ENCODE data around the gene SLC22A1. TPM values are rescaled to one million over a fixed set of nuclear protein-coding genes. Genes with fewer than 3 reads are reported as not detected.
"Not testable (repeated sequence)": the region's sequence is repeated elsewhere in the genome, so short reads cannot be mapped to it uniquely, and the experiment has no call there.

The SLC22A1 gene
- total RNA-seq, 1 donor from 2014 or later = 3.4 TPM

DNA sequence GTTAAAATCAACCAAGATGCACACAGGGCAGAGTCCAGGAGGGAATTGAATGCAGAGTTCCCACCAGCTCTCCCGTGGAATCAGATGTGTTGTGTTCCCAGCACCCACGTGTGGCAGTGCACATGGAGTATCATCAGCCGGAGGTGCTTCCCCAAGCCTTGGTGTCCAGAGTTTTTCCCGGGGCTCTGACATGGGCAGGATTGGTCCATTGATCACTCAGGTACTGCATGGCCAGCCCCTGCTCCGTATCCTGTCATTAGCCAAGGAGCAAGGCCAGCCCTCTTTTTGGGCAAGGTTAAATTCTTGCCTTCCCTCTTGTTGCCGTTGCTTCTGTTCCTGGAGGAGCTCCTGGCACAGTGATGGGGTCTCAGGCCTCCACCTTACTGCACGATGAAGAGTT is 28.6 kb upstream of the SLC22A1 start:
- no peak for DNase-seq (ENCODE audit: low spot score)

DNA sequence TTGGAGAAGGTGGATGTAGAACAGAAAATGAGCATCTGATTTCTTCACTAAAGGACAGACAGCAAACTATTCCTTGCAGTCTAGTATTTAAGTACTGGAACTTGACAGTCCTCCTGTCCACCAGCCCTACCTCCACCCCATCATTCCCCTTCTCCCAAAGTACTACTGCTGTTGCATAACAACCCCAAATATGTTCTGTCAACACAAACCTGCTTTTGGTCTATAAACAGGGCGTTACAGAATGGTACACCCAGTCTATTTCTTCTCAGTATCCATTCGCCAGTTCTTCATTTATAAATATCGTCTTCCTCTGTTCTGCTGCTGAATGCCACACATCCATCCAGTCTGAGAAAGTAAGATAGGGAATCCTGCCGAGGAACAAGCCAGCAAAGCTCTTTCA is 27.7 kb upstream of the SLC22A1 start:
- no peak for DNase-seq (ENCODE audit: low spot score)

DNA sequence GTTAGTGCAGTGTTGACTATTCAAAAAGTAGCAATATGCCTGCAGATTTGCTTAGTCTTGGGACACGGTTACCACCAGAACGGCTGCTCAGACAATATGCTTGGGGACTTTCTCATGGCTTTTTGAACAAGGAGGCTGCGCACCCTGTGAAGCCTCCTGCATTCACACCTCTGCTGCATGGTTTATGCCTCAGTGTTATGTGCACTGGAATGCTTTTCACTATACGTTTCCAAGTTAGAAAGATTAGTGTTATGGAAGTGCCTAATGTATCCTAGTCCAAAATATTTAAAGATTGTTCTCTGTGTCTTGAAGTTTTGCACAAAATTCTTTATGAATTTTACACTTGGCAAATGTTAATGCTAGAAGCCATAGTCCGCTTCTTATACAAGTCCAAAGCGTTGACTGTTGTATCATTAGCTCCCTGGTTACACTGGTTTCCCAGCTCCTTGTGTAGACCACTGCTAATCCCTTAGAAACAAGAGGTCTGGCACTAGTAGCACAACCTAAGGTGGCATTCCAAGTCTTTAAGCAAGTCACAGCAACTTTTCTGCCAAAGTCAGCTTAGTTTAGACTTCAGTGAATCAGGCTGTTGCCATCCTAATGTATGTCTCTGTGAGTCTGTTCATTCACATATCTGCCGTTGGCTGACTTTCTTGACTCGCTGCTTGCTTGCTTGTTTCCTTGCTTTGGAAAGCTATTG is 26.3 kb upstream of the SLC22A1 start:
- no peak for DNase-seq (ENCODE audit: low spot score)

DNA sequence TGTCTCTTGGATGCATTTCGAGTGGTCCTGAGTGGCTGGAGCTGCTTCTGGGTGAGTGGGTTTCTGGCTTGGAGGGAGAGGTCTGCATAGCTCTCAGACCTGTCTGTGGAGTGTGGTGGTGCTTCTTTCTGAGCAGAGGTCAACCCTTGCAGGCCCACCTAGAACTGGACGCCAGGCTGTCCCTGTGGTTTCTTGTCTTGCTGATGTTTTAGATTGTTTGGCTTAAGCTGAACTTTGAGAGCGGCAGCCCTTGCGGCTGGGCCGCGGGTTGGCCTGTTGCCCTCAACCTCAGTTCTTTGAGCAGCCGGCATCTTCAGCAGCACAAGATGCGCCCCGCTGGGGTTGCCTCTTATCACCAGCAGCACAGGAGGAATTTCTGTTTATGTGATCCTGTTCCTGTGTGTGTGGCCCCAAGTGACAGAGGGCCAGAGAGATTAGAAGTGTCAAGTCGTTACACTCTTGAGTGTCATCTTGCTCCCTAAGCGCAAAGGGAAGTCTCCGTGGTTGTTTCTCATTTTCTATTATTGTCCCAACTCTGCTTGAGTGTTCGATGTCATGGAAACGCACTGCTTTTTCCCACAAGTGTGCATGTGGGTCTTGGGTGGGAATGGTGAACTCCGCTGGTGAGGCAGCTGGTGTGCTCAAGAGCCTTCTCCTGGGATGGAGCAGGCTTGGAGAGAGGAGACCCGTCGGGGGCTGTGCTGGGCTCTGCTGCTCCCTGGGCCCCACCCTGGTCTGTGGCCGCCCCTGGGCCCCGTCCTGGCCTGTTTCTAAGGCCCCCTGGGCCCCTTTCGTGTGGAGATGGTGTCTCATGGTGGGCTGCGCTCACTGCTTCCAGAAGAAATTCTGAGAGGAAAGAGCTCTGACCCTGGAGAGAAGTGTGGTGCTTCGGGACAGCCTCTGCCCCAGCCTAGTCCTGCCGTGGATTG is 20.1 kb upstream of the SLC22A1 start:
- DNase-seq (ENCODE audit: low spot score) = no peak

DNA sequence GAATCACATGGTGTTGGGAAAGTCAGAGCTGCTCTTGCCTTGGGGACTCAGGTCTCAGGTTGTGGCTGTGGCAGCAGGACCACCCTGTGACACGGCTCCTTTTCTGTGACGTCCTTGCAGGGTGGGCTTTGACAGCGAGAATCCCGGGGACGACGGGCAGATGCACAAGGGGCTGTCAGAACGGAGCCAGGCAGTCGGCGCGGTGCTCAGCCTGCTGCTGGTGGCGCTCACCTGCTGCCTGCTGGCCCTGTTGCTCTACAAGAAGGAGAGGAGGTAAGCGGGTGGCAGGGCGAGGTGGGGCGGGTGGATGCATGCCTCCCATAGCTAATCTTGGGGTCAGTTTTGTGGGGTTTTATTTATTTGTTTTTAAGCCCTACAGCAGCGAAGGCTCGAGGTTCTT is 19.2 kb upstream of the SLC22A1 start:
- DNase-seq (ENCODE audit: low spot score) = no peak

DNA sequence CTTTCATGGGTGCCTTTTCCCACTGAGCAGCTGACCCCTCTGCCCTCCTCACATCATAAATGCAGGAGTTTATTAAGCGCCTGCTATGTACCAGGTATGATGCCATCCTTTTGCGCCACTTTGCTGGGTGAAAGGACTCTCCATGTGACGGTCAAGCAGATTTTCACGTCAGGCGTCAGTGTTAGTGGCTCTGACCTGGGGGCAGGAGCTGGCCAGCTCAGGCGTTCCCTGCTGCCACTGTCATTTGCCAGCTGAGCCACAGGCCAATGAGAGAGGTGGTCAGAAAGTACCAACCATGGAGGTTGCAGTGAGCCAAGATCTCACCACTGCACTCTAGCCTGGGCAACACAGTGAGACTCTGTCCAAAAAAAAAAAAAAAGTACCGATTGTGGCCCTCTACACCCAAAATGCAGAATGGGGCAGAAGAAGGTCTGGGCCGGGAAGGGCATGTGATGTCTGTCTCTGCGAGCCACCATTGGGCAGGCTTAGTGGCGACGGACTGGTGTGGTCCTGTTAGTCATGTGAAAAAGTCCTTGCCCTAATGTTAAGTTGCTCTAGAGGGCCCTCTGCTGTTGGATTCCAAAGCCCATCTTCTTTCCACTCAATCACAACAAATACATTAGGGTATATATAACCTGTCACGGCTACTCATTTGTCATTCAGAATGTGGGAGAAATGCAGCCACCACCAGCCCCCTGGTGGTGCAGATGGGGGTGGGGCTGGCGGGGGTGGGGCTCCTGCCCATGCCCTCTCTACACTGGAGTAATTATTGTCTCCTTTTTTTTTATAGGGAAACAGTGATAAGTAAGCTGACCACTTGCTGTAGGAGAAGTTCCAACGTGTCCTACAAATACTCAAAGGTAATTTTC is 18.4 kb upstream of the SLC22A1 start:
- no peak for DNase-seq (ENCODE audit: low spot score)

DNA sequence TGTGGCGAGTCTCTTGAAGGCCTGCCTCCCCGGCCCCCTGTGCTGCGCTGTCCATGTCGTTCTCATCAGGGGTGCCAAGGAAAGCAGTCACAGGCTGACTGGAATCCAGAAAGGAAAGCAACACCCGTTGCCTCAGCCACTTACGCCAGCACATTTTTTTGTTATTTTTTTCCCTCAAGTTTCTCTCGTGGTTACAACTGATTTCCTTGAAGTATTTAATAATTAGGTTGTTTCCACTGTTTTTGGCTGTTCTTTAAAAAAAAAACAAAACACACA is 17.9 kb upstream of the SLC22A1 start:
- DNase-seq (ENCODE audit: low spot score) = no peak

DNA sequence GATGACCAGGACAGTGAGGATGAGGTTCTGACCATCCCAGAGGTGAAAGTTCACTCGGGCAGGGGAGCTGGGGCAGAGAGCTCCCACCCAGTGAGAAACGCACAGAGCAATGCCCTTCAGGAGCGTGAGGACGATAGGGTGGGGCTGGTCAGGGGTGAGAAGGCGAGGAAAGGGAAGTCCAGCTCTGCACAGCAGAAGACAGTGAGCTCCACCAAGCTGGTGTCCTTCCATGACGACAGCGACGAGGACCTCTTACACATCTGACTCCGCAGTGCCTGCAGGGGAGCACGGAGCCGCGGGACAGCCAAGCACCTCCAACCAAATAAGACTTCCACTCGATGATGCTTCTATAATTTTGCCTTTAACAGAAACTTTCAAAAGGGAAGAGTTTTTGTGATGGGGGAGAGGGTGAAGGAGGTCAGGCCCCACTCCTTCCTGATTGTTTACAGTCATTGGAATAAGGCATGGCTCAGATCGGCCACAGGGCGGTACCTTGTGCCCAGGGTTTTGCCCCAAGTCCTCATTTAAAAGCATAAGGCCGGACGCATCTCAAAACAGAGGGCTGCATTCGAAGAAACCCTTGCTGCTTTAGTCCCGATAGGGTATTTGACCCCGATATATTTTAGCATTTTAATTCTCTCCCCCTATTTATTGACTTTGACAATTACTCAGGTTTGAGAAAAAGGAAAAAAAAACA is 16.6 kb upstream of the SLC22A1 start:
- DNase-seq (ENCODE audit: low spot score) = no peak

DNA sequence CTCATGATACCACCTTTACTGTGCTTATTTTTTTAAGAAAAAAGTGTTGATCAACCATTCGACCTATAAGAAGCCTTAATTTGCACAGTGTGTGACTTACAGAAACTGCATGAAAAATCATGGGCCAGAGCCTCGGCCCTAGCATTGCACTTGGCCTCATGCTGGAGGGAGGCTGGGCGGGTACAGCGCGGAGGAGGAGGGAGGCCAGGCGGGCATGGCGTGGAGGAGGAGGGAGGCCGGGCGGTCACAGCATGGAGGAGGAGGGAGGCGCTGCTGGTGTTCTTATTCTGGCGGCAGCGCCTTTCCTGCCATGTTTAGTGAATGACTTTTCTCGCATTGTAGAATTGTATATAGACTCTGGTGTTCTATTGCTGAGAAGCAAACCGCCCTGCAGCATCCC is 15.6 kb upstream of the SLC22A1 start:
- DNase-seq (ENCODE audit: low spot score) = no peak

DNA sequence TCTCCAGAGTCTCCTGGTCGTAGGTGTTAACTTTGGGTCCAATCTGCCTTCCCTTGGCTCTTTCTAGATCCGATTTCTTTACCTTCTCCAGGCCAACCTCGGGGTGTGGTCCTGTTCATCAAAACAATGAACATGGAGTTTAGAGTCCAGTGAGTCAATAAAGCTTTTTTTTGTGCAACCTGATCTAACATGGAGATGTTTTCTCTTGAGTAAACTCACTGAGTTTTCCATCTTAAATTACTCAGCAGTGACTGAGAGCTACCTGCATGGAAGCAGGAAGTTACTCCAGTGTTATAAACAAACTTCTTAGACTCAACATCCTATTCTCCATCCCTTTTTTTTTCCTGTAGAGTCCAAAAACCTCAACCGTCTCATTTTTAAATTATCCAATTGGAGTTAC is 14.9 kb upstream of the SLC22A1 start:
- no peak for DNase-seq (ENCODE audit: low spot score)

DNA sequence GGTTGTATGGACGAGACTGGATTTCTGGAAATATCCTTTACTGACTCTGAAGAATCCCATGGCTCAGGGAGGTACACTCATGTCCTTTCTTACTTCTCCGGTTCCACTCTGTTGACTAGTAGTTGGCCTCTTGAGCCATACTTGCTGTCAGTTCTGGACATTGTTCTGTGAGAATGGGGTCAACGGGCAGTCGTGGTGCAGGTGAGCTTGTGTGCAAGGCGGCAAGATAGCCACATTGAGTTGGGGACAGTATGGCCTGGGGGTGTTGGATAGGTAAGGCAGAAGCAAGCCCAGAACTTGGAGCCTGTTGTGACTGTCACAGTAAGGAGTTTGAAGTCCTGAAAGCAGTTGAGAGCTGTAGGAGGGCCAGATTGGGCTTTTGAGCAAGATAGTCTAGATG is 13.5 kb upstream of the SLC22A1 start:
- DNase-seq (ENCODE audit: low spot score) = no peak

DNA sequence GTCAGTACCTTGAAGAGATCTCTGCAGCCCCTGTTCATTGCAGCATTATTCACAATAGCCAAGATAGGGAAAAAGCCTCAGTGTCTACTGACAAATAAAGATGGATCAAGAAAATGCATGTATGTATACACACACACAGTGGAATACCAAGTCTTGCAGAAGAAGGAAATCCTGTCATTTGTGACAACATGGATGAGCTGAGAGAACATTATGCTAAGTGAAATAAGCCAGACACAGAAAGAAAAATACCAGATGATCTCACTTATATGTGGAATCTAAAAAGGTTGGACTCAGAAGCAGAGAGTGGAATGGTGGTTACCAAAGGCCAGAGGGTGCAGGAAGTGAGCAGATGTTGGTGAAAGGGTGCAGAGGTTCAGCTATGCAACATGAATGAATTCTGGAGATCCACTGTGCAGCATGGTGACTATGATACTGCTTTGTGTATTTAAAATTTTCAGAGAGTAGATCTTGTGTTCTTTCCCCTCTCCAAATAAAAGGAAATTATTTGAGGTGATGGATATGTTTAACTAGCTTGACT is 11.0 kb upstream of the SLC22A1 start:
- DNase-seq (ENCODE audit: low spot score) = no peak

DNA sequence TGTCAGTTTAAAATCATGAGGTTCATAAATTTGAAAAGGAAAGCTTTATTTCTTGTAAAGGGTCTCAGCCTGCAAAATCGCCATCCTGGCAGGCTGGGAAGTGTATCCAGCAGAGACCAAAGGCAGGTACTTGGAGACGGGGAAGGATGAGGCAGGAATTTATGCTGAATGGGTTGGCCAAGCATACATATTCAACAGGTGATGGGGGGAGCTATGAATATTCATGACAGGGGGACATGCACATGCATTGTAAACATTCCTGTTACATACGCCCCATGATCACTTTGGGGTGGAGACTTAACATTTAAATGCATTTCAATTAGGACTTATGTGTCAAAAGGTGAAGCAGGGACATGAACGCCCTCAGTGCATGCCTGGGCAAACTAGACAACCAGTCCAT is 9.8 kb upstream of the SLC22A1 start:
- DNase-seq (ENCODE audit: low spot score) = no peak

DNA sequence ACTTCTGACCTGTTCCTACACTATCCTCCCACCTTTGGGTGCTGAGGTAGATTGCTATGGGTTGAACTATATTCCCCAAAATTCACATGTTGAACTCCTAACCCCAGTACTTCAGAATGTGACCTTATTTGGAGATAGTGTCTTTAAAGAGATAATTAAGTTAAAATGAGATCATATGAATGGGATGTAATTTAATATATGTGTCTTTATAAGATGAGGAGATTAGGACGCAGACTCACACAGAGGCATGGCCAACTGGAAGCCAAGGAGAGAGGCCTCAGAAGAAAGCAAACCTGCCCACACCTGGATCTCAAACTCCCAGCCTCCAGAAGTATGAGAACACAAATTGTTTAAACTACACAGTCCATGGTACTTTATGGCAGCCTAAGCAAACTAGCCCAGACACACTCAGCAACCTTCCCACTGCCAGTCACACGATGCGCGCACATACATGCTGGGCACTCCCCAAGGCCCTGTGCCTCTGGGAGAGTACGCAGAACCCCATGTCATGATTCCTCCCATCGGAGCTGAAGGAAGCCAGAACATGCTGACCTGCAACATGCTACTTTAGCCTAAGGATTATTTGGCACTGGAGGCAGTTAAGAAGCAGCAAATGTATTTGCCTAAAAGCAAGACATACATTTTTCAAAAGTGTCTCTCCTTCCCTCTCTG is 8.9 kb upstream of the SLC22A1 start:
- no peak for DNase-seq (ENCODE audit: low spot score)

DNA sequence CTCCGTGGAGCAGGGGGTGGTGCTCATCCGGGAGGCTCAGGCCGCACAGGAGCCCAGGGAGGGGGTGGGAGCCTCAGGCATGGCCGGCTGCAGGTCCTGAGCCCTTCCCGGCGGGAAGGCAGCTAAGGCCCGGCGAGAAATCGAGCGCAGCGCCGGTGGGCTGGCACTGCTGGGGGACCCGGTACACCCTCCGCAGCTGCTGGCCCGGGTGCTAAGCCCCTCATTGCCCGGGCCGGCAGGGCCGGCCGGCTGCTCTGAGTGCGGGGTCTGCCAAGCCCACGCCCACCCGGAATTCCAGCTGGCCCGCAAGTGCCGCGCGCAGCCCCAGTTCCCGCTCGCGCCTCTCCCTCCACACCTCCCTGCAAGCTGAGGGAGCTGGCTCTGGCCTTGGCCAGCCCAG is 7.1 kb upstream of the SLC22A1 start:
- DNase-seq (ENCODE audit: low spot score) = not testable (repeated sequence)

DNA sequence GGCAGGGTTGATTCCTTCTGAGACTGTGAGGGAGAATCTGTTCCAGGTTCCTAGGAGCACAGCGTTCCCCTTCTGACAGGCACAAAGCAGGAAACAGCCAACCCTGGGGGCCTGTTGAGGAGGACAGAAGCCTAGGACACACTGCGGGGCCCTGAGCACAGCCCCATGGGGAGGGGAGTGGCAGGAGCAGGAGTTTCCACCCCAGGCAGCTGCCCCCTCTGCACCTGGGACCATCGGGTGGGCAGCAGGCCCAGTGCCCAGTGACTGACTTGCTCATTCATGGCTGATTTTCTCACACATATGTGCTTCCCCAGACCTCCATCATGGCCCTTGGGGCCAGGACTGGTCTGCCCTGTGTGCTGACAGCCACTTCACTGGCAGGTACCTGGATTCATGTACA is 6.2 kb upstream of the SLC22A1 start:
- DNase-seq (ENCODE audit: low spot score) = no peak

DNA sequence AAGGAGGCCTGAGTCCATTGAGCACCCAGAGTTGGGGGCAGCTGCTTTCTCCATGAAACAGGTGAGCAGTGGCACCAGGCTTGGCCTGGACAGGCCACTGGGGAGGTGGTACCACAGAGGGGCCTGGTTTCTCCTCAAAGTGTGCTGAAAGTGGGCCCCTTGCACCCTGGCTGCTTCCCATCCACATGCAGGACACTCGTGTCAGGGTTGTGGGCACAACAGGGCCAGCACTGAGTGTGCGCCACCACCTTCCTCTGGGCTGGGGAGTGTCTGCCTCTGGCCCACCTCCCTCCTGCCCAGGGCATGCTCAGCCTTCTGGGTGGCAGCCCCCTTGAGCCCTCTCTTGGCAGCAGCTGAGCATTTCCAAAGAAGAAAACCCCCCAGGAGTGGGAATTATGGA is 5.2 kb upstream of the SLC22A1 start:
- no peak for DNase-seq (ENCODE audit: low spot score)

DNA sequence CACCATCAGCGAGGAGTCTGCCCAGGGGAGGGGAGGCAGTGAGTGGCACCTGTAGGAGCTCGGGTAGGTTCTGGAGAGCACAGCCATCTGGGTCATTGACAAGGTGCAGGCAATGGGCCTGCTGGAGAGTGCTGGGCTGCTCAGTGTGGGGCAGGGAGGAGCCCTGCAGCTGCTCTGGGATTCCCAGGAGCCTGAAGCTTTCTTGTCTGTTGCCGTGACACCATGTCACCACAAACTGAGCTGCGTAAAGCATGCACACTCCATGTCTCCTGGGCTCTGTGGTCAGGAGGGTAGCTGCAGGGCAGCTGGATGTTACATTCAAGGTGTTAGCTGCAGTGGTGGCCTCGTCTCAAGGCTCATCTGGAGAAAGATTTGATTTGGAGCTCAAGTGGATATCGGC is 4.5 kb upstream of the SLC22A1 start:
- DNase-seq (ENCODE audit: low spot score) = no peak

DNA sequence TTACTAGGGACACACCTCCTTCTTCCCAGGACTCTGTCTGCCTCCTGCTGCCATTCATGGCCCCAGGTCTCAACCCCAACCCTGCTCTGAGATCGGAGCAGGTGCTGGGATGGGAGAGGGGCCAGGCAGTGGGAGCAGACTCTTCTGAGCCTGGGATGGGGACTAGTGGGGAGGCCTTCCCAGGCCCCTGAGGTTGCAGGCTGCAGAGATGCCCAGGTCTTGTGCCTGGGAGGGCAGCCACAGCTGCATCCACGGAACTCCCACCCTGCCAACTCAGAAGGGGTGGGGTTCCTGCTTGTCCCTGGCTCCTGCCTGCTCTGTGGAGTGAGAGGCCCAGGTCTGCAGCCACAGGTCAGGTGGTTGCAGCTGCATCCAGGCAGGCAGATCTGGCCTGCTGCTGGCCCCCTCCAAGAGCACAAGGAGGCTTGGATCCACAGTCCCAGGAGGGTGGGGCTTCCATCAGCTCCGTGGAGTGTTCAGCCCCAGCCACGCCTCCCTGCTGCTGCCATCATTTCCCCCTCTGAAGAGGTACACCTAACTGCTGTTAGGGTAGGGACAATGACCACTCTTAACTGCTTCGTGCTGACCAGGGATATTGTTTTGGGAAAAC is 2.9 kb upstream of the SLC22A1 start:
- DNase-seq (ENCODE audit: low spot score) = no peak

DNA sequence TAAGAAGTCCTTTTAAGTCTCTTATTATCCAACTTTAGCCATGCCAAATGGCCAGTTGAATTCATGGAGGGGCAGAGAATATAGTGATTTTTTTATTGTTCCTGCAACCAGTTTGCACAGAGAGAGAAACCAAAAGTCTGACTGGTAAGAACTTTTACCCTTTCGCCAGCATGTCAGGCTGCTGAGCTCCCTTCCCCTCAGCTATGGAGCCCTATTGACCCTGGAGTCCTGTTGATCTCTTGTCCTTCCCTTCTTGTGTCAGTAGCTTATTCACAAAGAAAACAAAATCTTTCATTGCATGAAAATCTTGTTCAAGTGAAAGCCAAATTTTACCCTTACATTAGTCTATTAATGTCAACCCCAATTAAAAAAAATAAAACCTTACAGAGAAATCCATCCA is 1.5 kb upstream of the SLC22A1 start:
- no peak for DNase-seq (ENCODE audit: low spot score)
